Endothelial cell of umbilical vein (primary cell): Measurements from ENCODE around the gene AGPAT1. TPM values are rescaled to one million over a fixed set of nuclear protein-coding genes. Genes with fewer than 3 reads are reported as not detected.

Experiments used
- BruUV-seq: library from RNA; stranded (reverse); fragments of 400-500 nt; replicated peaks from 2 replicates; lab custom pipeline; 2021; lab: Mats Ljungman, UMichigan
- CTCF ChIA-PET: fragments of 300-600, 350-600 bp; sonication (Branson Sonifier 250); formaldehyde crosslinking; loops from one replicate; lab custom pipeline; 2021; ENCODE audit warnings: antibody characterized with exemption, inconsistent platforms; lab: Charles Lee
- POLR2A ChIA-PET: fragments of 300-600, 350-600 bp; sonication (Branson Sonifier 250); formaldehyde crosslinking; loops from one replicate; lab custom pipeline; 2021; ENCODE audit warnings: antibody characterized with exemption, inconsistent platforms; lab: Charles Lee
- DNase-seq: peaks from one replicate; pipeline ENCODE4 v3.0.0-alpha.2; 2011; ENCODE audit warnings: low read depth, low spot score
- FAIRE-seq: peaks from 2 replicates; lab custom pipeline; 2011; peaks lifted over from hg19 to GRCh38; lab: Jason Lieb, UNC
- H2AFZ ChIP-seq: 2 replicates; pipeline ENCODE4 v1.6.0; 2012; ENCODE audit warnings: low read depth, low read length, control low read depth, inconsistent platforms
- H3K27ac ChIP-seq: 2 replicates; pipeline ENCODE4 v1.5.1; 2011; ENCODE audit warnings: low read depth, mild to moderate bottlenecking, control low read depth, low read length, moderate library complexity; ENCODE audit not compliant: insufficient read depth
- H3K27me3 ChIP-seq, 2 experiments: 2 replicates each; pipeline versions ENCODE4 v1.6.0 to v1.6.1; 2011; ENCODE audit warnings: low read length in 2 of 2, mixed read lengths in 1 of 2; ENCODE audit not compliant: control insufficient read depth in 2 of 2, insufficient read depth in 2 of 2
- H3K36me3 ChIP-seq, 2 experiments: 2 replicates in 1 of 2; 3 replicates in 1 of 2; pipeline ENCODE4 v1.5.1; 2011; ENCODE audit warnings: low read length in 2 of 2, mild to moderate bottlenecking in 1 of 2, moderate library complexity in 1 of 2; ENCODE audit not compliant: control insufficient read depth in 2 of 2, insufficient read depth in 2 of 2; ENCODE audit errors: extremely low read depth in 1 of 2
- H3K4me1 ChIP-seq: 3 replicates; pipeline ENCODE4 v1.5.1; 2011; ENCODE audit warnings: mild to moderate bottlenecking, low read length; ENCODE audit not compliant: control insufficient read depth, insufficient read depth; ENCODE audit errors: extremely low read depth
- H3K4me2 ChIP-seq: 2 replicates; pipeline ENCODE4 v1.6.1; 2011; ENCODE audit warnings: low read length, control low read depth, mixed read lengths; ENCODE audit not compliant: insufficient read depth
- H3K4me3 ChIP-seq, 3 experiments: fragments of 200-600 bp in 1 of 3; sonication (generic), shearing (Covaris generic) in 1 of 3; replicated peaks in 1 of 3; 2 replicates each; pipeline ENCODE4 v1.5.1; 2011 to 2016; ENCODE audit warnings: control low read depth in 3 of 3, low read length in 3 of 3, mild to moderate bottlenecking in 2 of 3, inconsistent platforms in 1 of 3, low read depth in 1 of 3, moderate library complexity in 1 of 3; ENCODE audit not compliant: insufficient read depth in 1 of 3
- H3K79me2 ChIP-seq: 2 replicates; pipeline ENCODE4 v1.6.0; 2012; ENCODE audit warnings: low read length, inconsistent platforms; ENCODE audit not compliant: control insufficient read depth, insufficient read depth
- H3K9ac ChIP-seq: replicated peaks from 2 replicates; pipeline ENCODE3; 2011; ENCODE audit warnings: low read length, control low read depth; ENCODE audit not compliant: insufficient read depth; ENCODE audit errors: extremely low read depth
- H3K9me1 ChIP-seq: replicated peaks from 3 replicates; pipeline ENCODE4 v1.6.0; 2011; ENCODE audit warnings: mild to moderate bottlenecking, low read length; ENCODE audit not compliant: control insufficient read depth, insufficient read depth; ENCODE audit errors: extremely low read depth
- H3K9me3 ChIP-seq: replicated peaks from 2 replicates; pipeline ENCODE4 v1.5.1; 2012; ENCODE audit warnings: low read length, inconsistent platforms; ENCODE audit not compliant: control insufficient read depth, insufficient read depth
- H4K20me1 ChIP-seq: replicated peaks from 2 replicates; pipeline ENCODE3; 2011; ENCODE audit warnings: mild to moderate bottlenecking, low read length; ENCODE audit not compliant: control insufficient read depth, insufficient read depth; ENCODE audit errors: extremely low read depth
- EZH2 ChIP-seq: IDR thresholded peaks from 2 replicates; pipeline ENCODE4 v1.6.1; 2012; ENCODE audit warnings: borderline replicate concordance, low read depth, mild to moderate bottlenecking, moderate library complexity, low read length, inconsistent platforms; ENCODE audit not compliant: severe bottlenecking
- FOS ChIP-seq: IDR thresholded peaks from 2 replicates; pipeline ENCODE4 v1.6.1; 2011; ENCODE audit warnings: mild to moderate bottlenecking, low read length, moderate library complexity, borderline replicate concordance; ENCODE audit not compliant: insufficient read depth
- GATA2 ChIP-seq: IDR thresholded peaks from 2 replicates; pipeline ENCODE4 v1.7.0; 2011; ENCODE audit warnings: low read depth, mild to moderate bottlenecking, moderate library complexity, mixed read lengths, low read length; ENCODE audit not compliant: insufficient read length, insufficient read depth
- JUN ChIP-seq: IDR thresholded peaks from 2 replicates; pipeline ENCODE4 v1.6.1; 2011; ENCODE audit warnings: borderline replicate concordance, low read depth; ENCODE audit not compliant: insufficient read length, insufficient read depth
- MYC ChIP-seq: IDR thresholded peaks from one replicate; pipeline ENCODE4 v1.6.1; 2011; ENCODE audit warnings: mild to moderate bottlenecking, low read depth, low read length
- POLR2A ChIP-seq: IDR thresholded peaks from 2 replicates; pipeline ENCODE4 v1.6.1; 2012; ENCODE audit warnings: low read depth, mild to moderate bottlenecking, control low read depth, low read length
- POLR2AphosphoS5 ChIP-seq: IDR thresholded peaks from 2 replicates; pipeline ENCODE4 v1.6.1; 2012; ENCODE audit warnings: low read depth, mild to moderate bottlenecking, control low read depth, low read length, moderate library complexity; ENCODE audit not compliant: insufficient read depth
- dilution Hi-C: fragments of 300-500 bp; cut with MboI; formaldehyde crosslinking; loops from one replicate; pipeline ENCODE4 v1.15.0; 2019; ENCODE audit warnings: low sequenced_read_pairs; ENCODE audit not compliant: extremely low pct_ligation_motif_present
- intact Hi-C: fragments of 100-400 bp; cut with micrococcal nuclease; formaldehyde crosslinking; loops from one replicate; pipeline ENCODE4 v1.10.0; 2022
- polyA plus RNA-seq, 4 experiments: library from polyadenylated mRNA; depleted of rRNA in 3 of 4; stranded (reverse) in 3 of 4; unstranded in 1 of 4; fragments of >200 nt; gene quantifications; 2 replicates each; pipeline versions ENCODE4 v1.2.1 to v1.2.3, GENCODE V29; 2011 to 2012; ENCODE audit warnings: missing spikeins in 1 of 4
- total RNA-seq: library from RNA; stranded (reverse); gene quantifications from 2 replicates; pipeline ENCODE4 v1.2.3, GENCODE V29; 2021
- TF ChIP-seq, protein P1 (sequence below): IDR thresholded peaks from 2 replicates; pipeline ENCODE4 v1.6.1; 2011; ENCODE audit not compliant: insufficient read depth, insufficient read length
- TF ChIP-seq, protein P2 (sequence below), 2 donors: IDR thresholded peaks; 1 replicate in 1 of 2; 2 replicates in 1 of 2; pipeline ENCODE4 v1.5.1; 2011; ENCODE audit warnings: low read length in 2 of 2, mild to moderate bottlenecking in 2 of 2, moderate library complexity in 2 of 2, control low read depth in 1 of 2, inconsistent platforms in 1 of 2, low read depth in 1 of 2; ENCODE audit not compliant: insufficient read depth in 1 of 2; ENCODE audit errors: extremely low read depth in 1 of 2

The AGPAT1 gene
- total and polyA plus RNA-seq, 2 donors (not counting 3 experiments of a cell fraction or from before 2014, with no cell fraction given): 38.4 to 132 TPM

DNA sequence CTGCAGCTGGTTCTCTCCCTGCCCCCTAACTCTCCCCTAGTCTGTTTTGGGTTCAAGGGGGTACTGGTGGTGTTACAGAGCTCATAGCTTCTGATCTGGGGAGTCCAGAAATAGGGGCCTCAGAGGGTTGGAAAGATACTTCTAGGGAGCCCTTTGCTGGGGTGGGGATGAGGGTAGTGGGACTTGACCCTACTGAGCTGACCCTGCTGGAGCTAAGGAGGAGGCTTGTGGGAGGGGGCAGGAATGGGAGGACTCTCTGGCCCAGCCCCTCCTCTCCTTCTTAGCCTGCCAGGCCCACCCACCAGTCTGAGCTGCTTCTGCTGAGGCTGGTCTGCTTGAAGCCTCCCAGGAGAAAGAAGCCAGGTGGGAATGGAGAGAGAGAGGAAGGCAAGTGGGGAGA is 11.6 kb downstream of the AGPAT1 start, which contains the start of gene EGFL8:
TSS of gene EGFL8 (plus strand) at position 301 of the 400 bp plus-strand sequence. CDS start 1,571 bp downstream, outside the sequence.
- DNase-seq (no peak), FAIRE-seq (no peak)
- H3K27me3 ChIP-seq: no peaks in the 10 kb centered on the region
- POLR2A ChIA-PET: no interaction called here
- H3K4me3 ChIP-seq: no peak within 1 kb of the TSS
- H3K9me3 ChIP-seq: no peaks in the 10 kb centered on the region
- TF ChIP-seq MYC: no peak
- TF ChIP-seq EZH2: no peak
- TF ChIP-seq POLR2A: no peak
- TF ChIP-seq, protein P1, sequence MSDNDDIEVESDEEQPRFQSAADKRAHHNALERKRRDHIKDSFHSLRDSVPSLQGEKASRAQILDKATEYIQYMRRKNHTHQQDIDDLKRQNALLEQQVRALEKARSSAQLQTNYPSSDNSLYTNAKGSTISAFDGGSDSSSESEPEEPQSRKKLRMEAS: no peak
- TF ChIP-seq JUN: no peak
- TF ChIP-seq GATA2: no peak
- no peak for TF ChIP-seq POLR2AphosphoS5
- TF ChIP-seq FOS: no peak
- TF ChIP-seq, protein P2, sequence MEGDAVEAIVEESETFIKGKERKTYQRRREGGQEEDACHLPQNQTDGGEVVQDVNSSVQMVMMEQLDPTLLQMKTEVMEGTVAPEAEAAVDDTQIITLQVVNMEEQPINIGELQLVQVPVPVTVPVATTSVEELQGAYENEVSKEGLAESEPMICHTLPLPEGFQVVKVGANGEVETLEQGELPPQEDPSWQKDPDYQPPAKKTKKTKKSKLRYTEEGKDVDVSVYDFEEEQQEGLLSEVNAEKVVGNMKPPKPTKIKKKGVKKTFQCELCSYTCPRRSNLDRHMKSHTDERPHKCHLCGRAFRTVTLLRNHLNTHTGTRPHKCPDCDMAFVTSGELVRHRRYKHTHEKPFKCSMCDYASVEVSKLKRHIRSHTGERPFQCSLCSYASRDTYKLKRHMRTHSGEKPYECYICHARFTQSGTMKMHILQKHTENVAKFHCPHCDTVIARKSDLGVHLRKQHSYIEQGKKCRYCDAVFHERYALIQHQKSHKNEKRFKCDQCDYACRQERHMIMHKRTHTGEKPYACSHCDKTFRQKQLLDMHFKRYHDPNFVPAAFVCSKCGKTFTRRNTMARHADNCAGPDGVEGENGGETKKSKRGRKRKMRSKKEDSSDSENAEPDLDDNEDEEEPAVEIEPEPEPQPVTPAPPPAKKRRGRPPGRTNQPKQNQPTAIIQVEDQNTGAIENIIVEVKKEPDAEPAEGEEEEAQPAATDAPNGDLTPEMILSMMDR (IDR thresholded peaks at IDR 0.05; ENCODE audit: extremely low read depth in 1 of 2, insufficient read depth in 1 of 2, low read depth in 1 of 2, low read length in 2 of 2): no peak
- no peaks in the 10 kb centered on the region for H3K79me2 ChIP-seq
- no TSS peak for BruUV-seq
- intact Hi-C loops (no loop called here), dilution Hi-C loops (no loop called here)
- H3K4me2 ChIP-seq: no peak within 1 kb of the TSS
- no peak within 1 kb of the TSS for H3K27ac ChIP-seq
- H3K4me1 ChIP-seq: no peaks in the 10 kb centered on the region
- CTCF ChIA-PET: interaction anchor here (0.8 to 1.1 kb wide), 3 partner anchors 34 to 47 kb away, joined by 3 to 4 read pairs (median 4); partner anchors contain the start of gene FKBPL
- no peak within 1 kb of the TSS for H3K9ac ChIP-seq
- no peaks in the 10 kb centered on the region for H4K20me1 ChIP-seq
- no peak within 1 kb of the TSS for H2AFZ ChIP-seq
- H3K36me3 ChIP-seq: peaks cover 7 to 12% of the 10 kb centered on the region in 2 experiments
- H3K9me1 ChIP-seq: no peaks in the 10 kb centered on the region
